Heart left ventricle (tissue), 13 donors: ENCODE measurements around the gene UCKL1.

Experiments
- POLR2A ChIP-seq, 2 donors: fragments of 450-650 bp; IDR thresholded peaks; one replicate each; pipeline ENCODE4 v1.6.1; 2017; ENCODE audit warnings: antibody characterized with exemption in 2 of 2, mild to moderate bottlenecking in 2 of 2, moderate library complexity in 2 of 2
- TF ChIP-seq, protein P1 (sequence below), 12 donors: fragments of 200-600 bp; sonication (generic) in 4 of 12; IDR thresholded peaks; one replicate each; pipeline versions ENCODE4 v1.5.0 to v1.8.0; 2018 to 2022; ENCODE audit warnings: antibody characterized with exemption in 12 of 12, mild to moderate bottlenecking in 5 of 12
- donor health status: ischemic (EF 13 %, LVEDD 7.1; RV severe dilation, severe dysfunction).
- donor health status: DM: no; HTN: yes; CAD: no.
- donor health status: DM: no; HTN: no; CAD: no.
- donor health status: ischemic (EF 25% LVEDD 6.9; RV normal size, moderate dysfunction).
- donor health status: ischemic (EF 25% LVEDD 5.7; RV mildly dilated, moderate dysfunction).
- donor health status: ischemic (EF 35%, LVEDD 5.7; RV mildly dilated, moderate dysfunction).
- donor health status: nonischemic (EF 11% LVEDD 7.7; RV severe dilation, severe dysfunction).
- donor health status: DM: yes; HTN: yes; CAD: no.
- donor health status: PGD.
- donor health status: ischemic (EF 29% LVEDD 5.4; RV normal size, mild dysfunction).
- donor health status: nonischemic (EF 23%, LVEDD 6.1; RV moderate dilation, normal function).

DNA sequence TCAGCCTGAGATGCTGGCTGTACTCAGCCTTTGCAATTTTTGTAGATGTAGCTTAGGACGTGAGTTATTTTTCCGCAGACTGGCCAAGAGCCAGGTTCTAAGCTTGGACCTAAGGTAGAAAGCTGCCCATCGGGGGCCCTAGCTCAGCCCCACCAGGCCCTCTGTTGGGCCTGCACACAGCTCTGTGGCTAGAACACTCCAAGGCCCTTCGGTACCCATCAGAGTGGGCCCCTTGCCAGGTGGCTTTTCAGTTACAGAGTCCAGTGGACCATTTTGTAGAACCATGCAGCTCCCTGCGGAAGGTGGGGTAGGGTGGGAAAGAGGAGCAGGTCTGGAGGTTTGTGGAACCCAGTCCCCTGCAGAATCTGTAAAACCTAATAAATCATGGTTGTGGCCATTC, 22.6 kb downstream of the UCKL1 start:
- TF ChIP-seq, protein P1, sequence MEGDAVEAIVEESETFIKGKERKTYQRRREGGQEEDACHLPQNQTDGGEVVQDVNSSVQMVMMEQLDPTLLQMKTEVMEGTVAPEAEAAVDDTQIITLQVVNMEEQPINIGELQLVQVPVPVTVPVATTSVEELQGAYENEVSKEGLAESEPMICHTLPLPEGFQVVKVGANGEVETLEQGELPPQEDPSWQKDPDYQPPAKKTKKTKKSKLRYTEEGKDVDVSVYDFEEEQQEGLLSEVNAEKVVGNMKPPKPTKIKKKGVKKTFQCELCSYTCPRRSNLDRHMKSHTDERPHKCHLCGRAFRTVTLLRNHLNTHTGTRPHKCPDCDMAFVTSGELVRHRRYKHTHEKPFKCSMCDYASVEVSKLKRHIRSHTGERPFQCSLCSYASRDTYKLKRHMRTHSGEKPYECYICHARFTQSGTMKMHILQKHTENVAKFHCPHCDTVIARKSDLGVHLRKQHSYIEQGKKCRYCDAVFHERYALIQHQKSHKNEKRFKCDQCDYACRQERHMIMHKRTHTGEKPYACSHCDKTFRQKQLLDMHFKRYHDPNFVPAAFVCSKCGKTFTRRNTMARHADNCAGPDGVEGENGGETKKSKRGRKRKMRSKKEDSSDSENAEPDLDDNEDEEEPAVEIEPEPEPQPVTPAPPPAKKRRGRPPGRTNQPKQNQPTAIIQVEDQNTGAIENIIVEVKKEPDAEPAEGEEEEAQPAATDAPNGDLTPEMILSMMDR (IDR thresholded peaks at IDR 0.05): no peak
- no peak for TF ChIP-seq POLR2A (IDR thresholded peaks at IDR 0.05)
